Adrenal gland (tissue), 12 donors: Measurements from ENCODE around the gene GRB14. TPM values are rescaled to one million over a fixed set of nuclear protein-coding genes. Genes with fewer than 3 reads are reported as not detected.

Experiments used
- DNase-seq, 7 donors: peaks; one replicate each; pipeline ENCODE4 v3.0.0-alpha.2; 2019 to 2020
- H3K27ac ChIP-seq, 5 donors: fragments of 200-600 bp; sonication (generic) in 4 of 5; 1 replicate in 3 of 5; 2 replicates in 2 of 5; pipeline versions ENCODE4 v1.5.1 to v1.8.0; 2016 to 2020; ENCODE audit warnings: mild to moderate bottlenecking in 1 of 5
- H3K27me3 ChIP-seq: fragments of 200-600 bp; 2 replicates; pipeline ENCODE4 v1.8.0; 2021
- H3K36me3 ChIP-seq, 2 donors: fragments of 200-600 bp; replicated peaks in 1 of 2; 1 replicate in 1 of 2; 2 replicates in 1 of 2; pipeline versions ENCODE4 v1.5.1 to v1.8.0; 2018 to 2022
- H3K4me1 ChIP-seq, 2 donors: fragments of 200-600 bp; replicated peaks in 1 of 2; 1 replicate in 1 of 2; 2 replicates in 1 of 2; pipeline versions ENCODE4 v1.5.1 to v1.8.0; 2018 to 2021
- H3K4me3 ChIP-seq, 4 donors: fragments of 200-600 bp; sonication (generic) in 3 of 4; one replicate each; pipeline ENCODE4 v1.5.1; 2016 to 2018
- H3K9me3 ChIP-seq, 3 donors: fragments of 200-600 bp; sonication (generic) in 1 of 3; replicated peaks in 1 of 3; 1 replicate in 2 of 3; 2 replicates in 1 of 3; pipeline versions ENCODE4 v1.5.1 to v1.8.0; 2016 to 2021
- POLR2A ChIP-seq, 2 donors: fragments of 450-650 bp; IDR thresholded peaks; one replicate each; pipeline ENCODE4 v1.6.1; 2017; ENCODE audit warnings: antibody characterized with exemption in 2 of 2, mild to moderate bottlenecking in 2 of 2, moderate library complexity in 1 of 2
- WGBS, 4 donors: extraction: QIAGEN DNeasy Blood & Tissue Kit in 2 of 4; methylation state at CpG; one replicate each; pipeline versions ENCODE4 v1.1.5 to v1.1.7; 2013 to 2017; 5-methylcytosine and 5-hydroxymethylcytosine counted together
- intact Hi-C, 2 donors: fragments of 100-400 bp; cut with DNase I; formaldehyde crosslinking; loops; one replicate each; pipeline versions ENCODE4 v1.14.1 to v1.15.0; 2022 to 2023
- polyA plus RNA-seq, 3 donors: library from polyadenylated mRNA; stranded (reverse); fragments of 200-250 nt in 2 of 3; fragments of 350-450 nt in 1 of 3; fragmentation: Illumina TruSeq in 1 of 3; extraction: RNeasy Lipid Tissue Mini Kit (QIAGEN cat#74804) in 1 of 3; gene quantifications; one replicate each; pipeline ENCODE4 v1.2.3, GENCODE V29; 2013 to 2014
- total RNA-seq, 9 donors: library from RNA; depleted of rRNA in 4 of 9; stranded (reverse); fragments of >200 nt in 4 of 9; fragments of 120-200 nt in 1 of 9; fragmentation: NEBNext Ultra II Directional in 1 of 9; extraction: Animal tissue kit (Norgen Biotek cat#: 25700) in 1 of 9; gene quantifications; one replicate each; pipeline versions ENCODE4 v1.1.0 to v1.2.4, GENCODE V29; 2013 to 2023
- TF ChIP-seq, protein P1 (sequence below), 6 experiments: fragments of 450-650 bp in 4 of 6; fragments of 200-600 bp in 2 of 6; sonication (generic) in 1 of 6; IDR thresholded peaks; 1 replicate in 5 of 6; 2 replicates in 1 of 6; pipeline versions ENCODE4 v1.5.1 to v1.8.0; 2016 to 2021; ENCODE audit warnings: antibody characterized with exemption in 6 of 6, mild to moderate bottlenecking in 2 of 6, moderate library complexity in 1 of 6
- donor health status: healthy with polysubstance abuse.
- donor health status: Bipolar disorder and iron deficiency.
- donor health status: DM: yes; HTN: yes; CAD: no.
- donor health status: DM: no; HTN: no; CAD: no.
- donor health status: DM: no; HTN: no; CAD: no.
- donor health status: DM: yes; HTN: yes; CAD: no.

Gene GRB14
- total and polyA plus RNA-seq, 12 donors: 4.8 to 280 (median 40.7) TPM

- 92 to 95% (median 93%) methylated on average over 5 of the region's 5 CpGs for WGBS, 4 donors
- TF ChIP-seq, protein P1, sequence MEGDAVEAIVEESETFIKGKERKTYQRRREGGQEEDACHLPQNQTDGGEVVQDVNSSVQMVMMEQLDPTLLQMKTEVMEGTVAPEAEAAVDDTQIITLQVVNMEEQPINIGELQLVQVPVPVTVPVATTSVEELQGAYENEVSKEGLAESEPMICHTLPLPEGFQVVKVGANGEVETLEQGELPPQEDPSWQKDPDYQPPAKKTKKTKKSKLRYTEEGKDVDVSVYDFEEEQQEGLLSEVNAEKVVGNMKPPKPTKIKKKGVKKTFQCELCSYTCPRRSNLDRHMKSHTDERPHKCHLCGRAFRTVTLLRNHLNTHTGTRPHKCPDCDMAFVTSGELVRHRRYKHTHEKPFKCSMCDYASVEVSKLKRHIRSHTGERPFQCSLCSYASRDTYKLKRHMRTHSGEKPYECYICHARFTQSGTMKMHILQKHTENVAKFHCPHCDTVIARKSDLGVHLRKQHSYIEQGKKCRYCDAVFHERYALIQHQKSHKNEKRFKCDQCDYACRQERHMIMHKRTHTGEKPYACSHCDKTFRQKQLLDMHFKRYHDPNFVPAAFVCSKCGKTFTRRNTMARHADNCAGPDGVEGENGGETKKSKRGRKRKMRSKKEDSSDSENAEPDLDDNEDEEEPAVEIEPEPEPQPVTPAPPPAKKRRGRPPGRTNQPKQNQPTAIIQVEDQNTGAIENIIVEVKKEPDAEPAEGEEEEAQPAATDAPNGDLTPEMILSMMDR (IDR thresholded peaks at IDR 0.05): no peak
- TF ChIP-seq POLR2A (IDR thresholded peaks at IDR 0.05): no peak
- Histone ChIP-seq H3K27ac (no peak overlapping the region), H3K4me3 (no peak overlapping the region), H3K36me3 (no peaks in the 10 kb centered on the region), H3K4me1 (no peaks in the 10 kb centered on the region), H3K9me3 (no peaks in the 10 kb centered on the region), H3K27me3 (no peaks in the 10 kb centered on the region)
- intact Hi-C loops: no loop called here
- DNase-seq: no peak
Observed at GRCh38 chr2:164496881-164497280, 124.4 kb downstream of the GRB14 start.

- 71 to 90% (median 75%) methylated on average over 3 of the region's 3 CpGs for WGBS, 4 donors
- no peak for DNase-seq
- Histone ChIP-seq H3K4me1 (no peaks in the 10 kb centered on the region), H3K9me3 (no peaks in the 10 kb centered on the region), H3K4me3 (no peak overlapping the region), H3K27me3 (no peaks in the 10 kb centered on the region), H3K36me3 (no peaks in the 10 kb centered on the region), H3K27ac (no peak overlapping the region)
- intact Hi-C loops: no loop called here
- TF ChIP-seq, protein P1 (IDR thresholded peaks at IDR 0.05): no peak
Observed at GRCh38 chr2:164496421-164496820, 124.9 kb downstream of the GRB14 start.

DNA sequence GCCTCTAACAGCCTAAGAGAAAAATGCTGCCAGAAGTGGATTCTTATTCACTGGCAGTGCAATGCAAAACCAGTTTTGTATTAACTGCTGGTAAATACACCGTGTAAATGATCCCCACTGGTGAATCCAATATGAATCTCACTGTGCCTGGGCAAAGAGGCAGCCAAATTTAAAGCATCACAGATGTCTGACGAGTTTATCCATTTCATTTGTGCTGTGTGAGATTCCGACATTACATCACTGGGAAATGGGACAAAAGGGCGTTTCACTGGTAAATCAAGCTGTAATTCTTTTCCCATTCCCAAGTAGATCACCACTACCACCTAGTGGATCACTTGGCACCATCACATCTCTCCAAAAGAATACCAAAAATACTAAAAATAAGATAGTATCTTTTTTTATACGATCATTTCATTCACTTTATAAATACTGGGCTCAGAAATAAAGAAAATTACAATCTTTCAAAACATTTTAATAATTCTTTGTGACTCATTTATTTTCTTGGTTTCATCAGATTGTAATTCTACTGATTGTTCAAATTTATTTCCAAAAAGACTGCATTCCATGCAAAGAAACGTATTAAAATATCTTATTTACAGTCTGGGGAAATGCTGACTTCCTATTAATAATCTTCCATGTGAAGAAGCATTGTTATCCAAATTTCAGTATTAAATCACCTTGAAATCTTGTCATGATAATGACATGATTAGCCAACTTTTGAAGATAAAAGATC lies 125.6 kb downstream of the GRB14 start:
- no peaks in the 10 kb centered on the region for H3K36me3 ChIP-seq
- no peak overlapping the region for H3K27ac ChIP-seq
- WGBS, 4 donors: 45 to 69% (median 53%) methylated on average over 6 of the region's 6 CpGs
- H3K4me3 ChIP-seq: no peak overlapping the region
- no peak for DNase-seq
- TF ChIP-seq, protein P1 (IDR thresholded peaks at IDR 0.05): peak in 5 of 6 experiments; percentile 12 to 49 (median 31)
- TF ChIP-seq POLR2A (IDR thresholded peaks at IDR 0.05): no peak
- no peaks in the 10 kb centered on the region for H3K9me3 ChIP-seq
- no peaks in the 10 kb centered on the region for H3K4me1 ChIP-seq
- intact Hi-C loops: no loop called here
- no peaks in the 10 kb centered on the region for H3K27me3 ChIP-seq

- TF ChIP-seq, protein P1 (IDR thresholded peaks at IDR 0.05): no peak
- no peak for TF ChIP-seq POLR2A (IDR thresholded peaks at IDR 0.05)
- H3K27ac ChIP-seq: no peak overlapping the region
- no peak overlapping the region for H3K4me3 ChIP-seq
- no peaks in the 10 kb centered on the region for H3K9me3 ChIP-seq
- no peaks in the 10 kb centered on the region for H3K4me1 ChIP-seq
- H3K36me3 ChIP-seq: no peaks in the 10 kb centered on the region
- intact Hi-C loops: no loop called here
- 17 to 38% (median 21%) methylated on average over 1 of the region's 1 CpG for WGBS, 4 donors
- DNase-seq: no peak
- no peaks in the 10 kb centered on the region for H3K27me3 ChIP-seq
Observed at GRCh38 chr2:164485541-164485940, 135.7 kb downstream of the GRB14 start.
